ENCODE data around the gene FHAD1. TPM values are rescaled to one million over a fixed set of nuclear protein-coding genes. Genes with fewer than 3 reads are reported as not detected.
A peak's percentile ranks its signal among the peaks of the same experiment; 100 is the strongest.

FHAD1 gene
- total RNA-seq, 1 donor from 2014 or later = not detected

- no peak for DNase-seq (ENCODE audit: low spot score)
- no peak for ATAC-seq
Observed at GRCh38 chr1:15245593-15246360, 1.2 kb upstream of the FHAD1 start.

GRCh38 chr1:15248216-15248615 lies 1.2 kb downstream of the FHAD1 start:
- DNase-seq (ENCODE audit: low spot score) (no peak), ATAC-seq (no peak)

GRCh38 chr1:15249081-15249480 lies 2.1 kb downstream of the FHAD1 start:
- no peak for ATAC-seq
- DNase-seq (ENCODE audit: low spot score) = no peak

GRCh38 chr1:15251857-15252835 lies 5.1 kb downstream of the FHAD1 start:
- ATAC-seq (no peak), DNase-seq (ENCODE audit: low spot score) (no peak)

GRCh38 chr1:15254559-15254958 lies 7.5 kb downstream of the FHAD1 start:
- DNase-seq (ENCODE audit: low spot score) = no peak
- ATAC-seq = no peak

- peak; percentile 42 for ATAC-seq
- DNase-seq (ENCODE audit: low spot score) = no peak
Observed at GRCh38 chr1:15255582-15256149, 8.6 kb downstream of the FHAD1 start.

GRCh38 chr1:15256584-15256983 lies 9.6 kb downstream of the FHAD1 start:
- DNase-seq (ENCODE audit: low spot score) (no peak), ATAC-seq (no peak)

- DNase-seq (ENCODE audit: low spot score) = no peak
- ATAC-seq = no peak
Observed at GRCh38 chr1:15257309-15257708, 10.3 kb downstream of the FHAD1 start.

GRCh38 chr1:15258833-15259621 lies 12.0 kb downstream of the FHAD1 start:
- DNase-seq (ENCODE audit: low spot score) (no peak), ATAC-seq (peak; percentile 18)

- DNase-seq (ENCODE audit: low spot score) (no peak), ATAC-seq (no peak)
Observed at GRCh38 chr1:15259622-15260007, 12.6 kb downstream of the FHAD1 start.

- DNase-seq (ENCODE audit: low spot score) (no peak), ATAC-seq (no peak)
Observed at GRCh38 chr1:15260418-15261154, 13.6 kb downstream of the FHAD1 start.

- ATAC-seq (peak; percentile 61), DNase-seq (ENCODE audit: low spot score) (no peak)
Observed at GRCh38 chr1:15261155-15262002, 14.4 kb downstream of the FHAD1 start.

- DNase-seq (ENCODE audit: low spot score) (no peak), ATAC-seq (no peak)
Observed at GRCh38 chr1:15262003-15262377, 15.0 kb downstream of the FHAD1 start.

GRCh38 chr1:15262706-15263105 lies 15.7 kb downstream of the FHAD1 start:
- no peak for DNase-seq (ENCODE audit: low spot score)
- no peak for ATAC-seq

- ATAC-seq = no peak
- no peak for DNase-seq (ENCODE audit: low spot score)
Observed at GRCh38 chr1:15264769-15265168, 17.7 kb downstream of the FHAD1 start.

- ATAC-seq = no peak
- no peak for DNase-seq (ENCODE audit: low spot score)
Observed at GRCh38 chr1:15271196-15271595, 24.2 kb downstream of the FHAD1 start.

GRCh38 chr1:15272009-15272781 lies 25.2 kb downstream of the FHAD1 start:
- DNase-seq (ENCODE audit: low spot score) (no peak), ATAC-seq (peak; percentile 94)

GRCh38 chr1:15272782-15273127 lies 25.7 kb downstream of the FHAD1 start:
- DNase-seq (ENCODE audit: low spot score) (no peak), ATAC-seq (no peak)

GRCh38 chr1:15273274-15273673 lies 26.3 kb downstream of the FHAD1 start:
- DNase-seq (ENCODE audit: low spot score) (no peak), ATAC-seq (no peak)

Measured in left lobe of liver (tissue), 2 donors.